KMS-11 (cell line): Measurements from ENCODE around the gene DLD.

ENCODE experiments used
- H2AFZ ChIP-seq: fragments of 200-600 bp; sonication (generic); 2 replicates; pipeline ENCODE4 v1.6.1; 2016; ENCODE audit warnings: antibody characterized with exemption, mixed run types, low read depth
- H3K27ac ChIP-seq: fragments of 200-600 bp; sonication (generic); 2 replicates; pipeline ENCODE4 v1.6.1; 2016; ENCODE audit warnings: mild to moderate bottlenecking, mixed run types
- H3K27me3 ChIP-seq: fragments of 200-600 bp; sonication (generic); 2 replicates; pipeline ENCODE4 v1.6.1; 2017; ENCODE audit warnings: mild to moderate bottlenecking, low read depth, mixed run types, moderate library complexity; ENCODE audit not compliant: insufficient read depth
- H3K36me3 ChIP-seq: fragments of 200-600 bp; sonication (generic); 2 replicates; pipeline ENCODE4 v1.6.1; 2017; ENCODE audit warnings: mild to moderate bottlenecking, mixed run types; ENCODE audit not compliant: insufficient read depth
- H3K4me1 ChIP-seq: fragments of 200-600 bp; sonication (generic); 2 replicates; pipeline ENCODE4 v1.6.1; 2016; ENCODE audit warnings: mild to moderate bottlenecking, low read depth, mixed run types; ENCODE audit not compliant: poor library complexity, severe bottlenecking
- H3K4me2 ChIP-seq: fragments of 200-600 bp; sonication (generic); 2 replicates; pipeline ENCODE4 v1.7.0; 2016; ENCODE audit warnings: mild to moderate bottlenecking, mixed run types
- H3K4me3 ChIP-seq: fragments of 200-600 bp; sonication (generic); IDR thresholded peaks from 2 replicates; pipeline ENCODE4 v1.6.1; 2017; ENCODE audit warnings: low read depth, low read length, mixed read lengths; ENCODE audit not compliant: insufficient read depth
- H3K79me2 ChIP-seq: fragments of 200-600 bp; sonication (generic); 2 replicates; pipeline ENCODE4 v1.6.1; 2016; ENCODE audit warnings: low read depth, mixed run types; ENCODE audit not compliant: insufficient read depth
- H3K9ac ChIP-seq: fragments of 200-600 bp; sonication (generic); 2 replicates; pipeline ENCODE4 v1.6.1; 2016; ENCODE audit warnings: mild to moderate bottlenecking, mixed run types
- H4K20me1 ChIP-seq: fragments of 200-600 bp; sonication (generic); 2 replicates; pipeline ENCODE4 v1.6.1; 2016; ENCODE audit warnings: mild to moderate bottlenecking, mixed run types; ENCODE audit not compliant: insufficient read depth
- CTCF ChIP-seq: fragments of 200-600 bp; sonication (generic); conservative IDR thresholded peaks from 2 replicates; pipeline ENCODE4 v1.6.1; 2017; ENCODE audit warnings: low read depth, mild to moderate bottlenecking, antibody characterized with exemption, low read length, moderate library complexity, mixed read lengths

DLD gene

DNA sequence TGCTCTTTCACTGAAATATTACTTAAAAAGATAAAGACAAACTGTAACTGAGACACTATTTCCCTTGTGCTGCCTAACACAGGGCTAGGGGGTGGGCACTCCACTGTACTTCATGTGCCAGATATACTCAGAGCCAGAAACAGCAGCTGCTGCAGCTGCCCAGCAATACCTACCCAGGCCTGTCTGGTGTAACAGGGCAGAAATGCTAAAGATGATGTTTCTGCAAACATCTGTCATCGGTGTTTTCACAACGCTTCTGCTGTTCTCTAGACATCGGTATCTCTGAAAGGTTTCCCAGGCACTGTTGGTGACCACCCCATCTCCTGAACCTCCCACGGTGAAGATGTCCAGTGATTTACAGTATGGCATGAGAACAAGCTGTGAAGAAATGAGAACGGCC, 69.3 kb downstream of the DLD start:
- TF ChIP-seq CTCF = no peak
- Histone ChIP-seq H3K79me2 (no peaks in the 10 kb centered on the region), H3K9ac (no peak overlapping the region), H3K27ac (no peak overlapping the region), H3K4me3 (no peak overlapping the region), H4K20me1 (no peaks in the 10 kb centered on the region), H3K36me3 (no peaks in the 10 kb centered on the region), H3K27me3 (no peaks in the 10 kb centered on the region), H3K4me2 (no peak overlapping the region), H3K4me1 (no peaks in the 10 kb centered on the region), H2AFZ (no peak overlapping the region)

GRCh38 chr7:107961405-107961804, 70.4 kb downstream of the DLD start:
- Histone ChIP-seq H2AFZ (no peak overlapping the region), H3K79me2 (no peaks in the 10 kb centered on the region), H4K20me1 (no peaks in the 10 kb centered on the region), H3K27ac (no peak overlapping the region), H3K36me3 (no peaks in the 10 kb centered on the region), H3K4me2 (no peak overlapping the region), H3K9ac (no peak overlapping the region), H3K4me1 (no peaks in the 10 kb centered on the region), H3K27me3 (no peaks in the 10 kb centered on the region), H3K4me3 (no peak overlapping the region)
- TF ChIP-seq CTCF = no peak

GRCh38 chr7:107962817-107963216, 71.8 kb downstream of the DLD start:
- H3K27me3 ChIP-seq = no peaks in the 10 kb centered on the region
- H3K36me3 ChIP-seq = no peaks in the 10 kb centered on the region
- H3K4me3 ChIP-seq = no peak overlapping the region
- H2AFZ ChIP-seq = no peak overlapping the region
- no peak overlapping the region for H3K9ac ChIP-seq
- H3K27ac ChIP-seq = no peak overlapping the region
- no peak overlapping the region for H3K4me2 ChIP-seq
- no peak for TF ChIP-seq CTCF
- H3K79me2 ChIP-seq = no peaks in the 10 kb centered on the region
- no peaks in the 10 kb centered on the region for H3K4me1 ChIP-seq
- H4K20me1 ChIP-seq = no peaks in the 10 kb centered on the region

- TF ChIP-seq CTCF = no peak
- H3K4me3 ChIP-seq = no peak overlapping the region
- no peak overlapping the region for H3K27ac ChIP-seq
- no peak overlapping the region for H3K9ac ChIP-seq
- H3K36me3 ChIP-seq = no peaks in the 10 kb centered on the region
- H3K79me2 ChIP-seq = no peaks in the 10 kb centered on the region
- H3K4me2 ChIP-seq = no peak overlapping the region
- H3K27me3 ChIP-seq = no peaks in the 10 kb centered on the region
- no peaks in the 10 kb centered on the region for H4K20me1 ChIP-seq
- no peak overlapping the region for H2AFZ ChIP-seq
- no peaks in the 10 kb centered on the region for H3K4me1 ChIP-seq
These were observed 73.5 kb downstream of the DLD start for GRCh38 chr7:107964510-107964909.

DNA sequence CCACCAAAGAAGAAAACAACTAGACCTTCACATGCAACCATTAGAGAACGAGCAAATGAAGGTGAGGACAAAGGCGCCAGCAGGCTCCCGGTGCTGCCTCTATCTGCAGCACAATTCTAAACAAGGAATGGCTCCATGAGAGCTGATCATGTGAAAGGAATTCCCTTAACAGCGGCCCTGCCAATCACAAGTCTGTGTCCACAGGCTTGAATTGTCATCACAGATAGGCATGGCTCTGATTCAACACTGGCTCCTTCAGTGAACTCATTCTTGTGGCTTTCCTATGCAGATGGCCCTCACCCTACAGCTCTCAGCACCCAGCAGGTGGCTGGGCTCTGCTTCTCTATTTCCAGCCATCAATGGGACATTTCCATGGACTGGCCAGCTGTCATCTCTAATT, 75.7 kb downstream of the DLD start:
- Histone ChIP-seq H3K79me2 (no peaks in the 10 kb centered on the region), H3K4me1 (no peaks in the 10 kb centered on the region), H3K36me3 (no peaks in the 10 kb centered on the region), H3K4me3 (no peak overlapping the region), H4K20me1 (no peaks in the 10 kb centered on the region), H3K4me2 (no peak overlapping the region), H3K9ac (no peak overlapping the region), H2AFZ (no peak overlapping the region), H3K27ac (no peak overlapping the region), H3K27me3 (no peaks in the 10 kb centered on the region)
- no peak for TF ChIP-seq CTCF
